Articular chondrocyte of knee joint (primary cell): ENCODE measurements around the gene IFNA5. TPM values are rescaled to one million over a fixed set of nuclear protein-coding genes. Genes with fewer than 3 reads are reported as not detected.

Source experiments
- total RNA-seq: library from RNA; depleted of rRNA; stranded (reverse); fragments of >200 nt; gene quantifications from 2 replicates; pipeline ENCODE4 v1.2.3, GENCODE V29; 2012

The IFNA5 gene
- total RNA-seq = 0.13 TPM in 1 of 2 replicates, not detected in the other

GRCh38 chr9:21305213-21305612 lies at the start of gene IFNA5:
IFNA5 (minus strand) TSS chr9:21305313; CDS start chr9:21305256, 57 bp downstream.

DNA sequence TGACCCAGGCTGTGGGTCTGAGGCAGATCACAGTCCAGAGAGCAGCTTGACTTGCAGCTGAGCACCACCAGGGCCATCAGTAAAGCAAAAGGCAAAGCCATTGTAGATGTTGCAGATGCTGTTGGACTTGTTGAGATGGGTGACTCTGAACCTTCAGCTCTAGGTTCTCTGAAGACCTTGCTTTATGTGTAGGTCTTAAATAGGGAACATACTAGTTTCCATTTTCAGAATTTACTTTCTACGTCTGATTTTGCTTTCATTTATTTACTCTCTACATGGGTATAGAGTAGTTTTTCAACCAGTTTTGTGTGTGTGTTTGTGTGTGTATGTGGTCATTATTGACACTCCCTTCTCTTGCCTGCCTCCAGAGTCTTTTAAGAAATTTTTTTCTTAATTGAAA lies 45.7 kb upstream of the IFNA5 start, which contains the start of gene IFNA6:
Gene IFNA6 (minus strand): TSS at position 101 of the 400 bp plus-strand sequence. CDS start 0 bp downstream, at position 101.

DNA sequence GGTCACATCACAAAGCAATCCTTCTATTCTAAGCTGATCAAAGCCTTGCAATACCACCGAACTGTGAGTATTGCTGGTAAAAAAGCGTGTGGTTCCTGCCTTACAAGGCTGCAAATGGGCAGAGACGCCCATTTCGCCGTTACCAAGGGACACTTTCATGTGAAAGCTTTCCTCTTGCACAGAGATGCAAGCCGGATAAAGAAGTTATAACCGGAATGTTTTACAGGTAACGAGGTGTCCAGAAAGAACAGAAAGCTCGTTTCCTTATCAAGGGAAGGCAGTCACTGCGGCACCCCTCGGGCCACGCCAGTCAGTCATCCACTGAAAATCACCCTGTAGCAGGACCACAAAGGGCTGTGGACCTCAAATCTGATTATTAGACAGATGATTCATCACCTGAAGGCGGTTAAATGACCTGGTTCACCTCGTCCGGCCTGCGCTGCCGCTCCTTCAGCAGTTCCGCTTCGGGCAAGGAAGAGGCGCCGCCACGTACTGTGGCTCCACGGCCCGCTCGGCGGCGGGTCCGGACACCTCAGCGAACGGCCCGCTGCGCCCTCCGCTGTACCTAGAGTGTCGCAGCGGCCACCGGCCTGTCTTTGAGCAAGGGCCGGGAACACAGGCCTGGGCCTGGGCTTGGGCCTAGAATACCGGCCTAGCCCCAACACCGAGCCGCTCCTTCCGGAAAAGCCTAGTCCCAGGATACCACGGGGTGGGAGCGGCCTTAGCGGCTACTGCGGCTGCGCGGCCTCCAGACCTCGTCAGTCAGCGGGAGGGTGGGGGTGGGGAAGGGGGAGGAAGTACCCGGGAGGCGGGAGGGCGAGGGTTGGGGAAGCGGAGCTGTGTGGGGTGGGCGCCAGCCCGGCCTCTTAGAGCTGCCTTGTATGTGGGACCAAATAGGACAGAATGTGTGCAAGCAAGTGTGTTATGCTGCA lies 29.9 kb upstream of the IFNA5 start, which contains the start of gene KLHL9:
Gene KLHL9 (minus strand): TSS at position 704 of the 932 bp plus-strand sequence. CDS start 545 bp downstream, at position 159.

Other genes with a start within 250 kb of the IFNA5 start
- not detected in 2 replicates for gene IFNB1, start 227.4 kb downstream of the IFNA5 start, total RNA-seq
- not detected in 2 replicates for gene IFNW1, start 163.5 kb downstream of the IFNA5 start, total RNA-seq
- not detected in 2 replicates for gene IFNA21, start 138.7 kb downstream of the IFNA5 start, total RNA-seq
- not detected in 2 replicates for gene IFNA4, start 117.7 kb downstream of the IFNA5 start, total RNA-seq
- gene IFNA7, start 103.1 kb downstream of the IFNA5 start, total RNA-seq = not detected in 2 replicates
- gene IFNA10, start 98.2 kb downstream of the IFNA5 start, total RNA-seq = not detected in 2 replicates
- not detected in 2 replicates for gene IFNA16, start 88.0 kb downstream of the IFNA5 start, total RNA-seq
- gene IFNA17, start 77.1 kb downstream of the IFNA5 start, total RNA-seq = not detected in 2 replicates
- gene IFNA14, start 65.3 kb downstream of the IFNA5 start, total RNA-seq = not detected in 2 replicates
- 50.0 and 56.1 TPM in 2 replicates for gene KLHL9, start 30.1 kb upstream of the IFNA5 start, total RNA-seq
- gene IFNA6, start 45.6 kb upstream of the IFNA5 start, total RNA-seq = 0.13 TPM in 1 of 2 replicates, not detected in the other
- gene IFNA13, start 62.7 kb upstream of the IFNA5 start, total RNA-seq = 0.11 TPM in 1 of 2 replicates, not detected in the other
- 0.11 TPM in 1 of 2 replicates, not detected in the other for gene IFNA2, start 80.1 kb upstream of the IFNA5 start, total RNA-seq
- gene IFNA8, start 103.8 kb upstream of the IFNA5 start, total RNA-seq = not detected in 2 replicates
- not detected in 2 replicates for gene IFNA1, start 135.1 kb upstream of the IFNA5 start, total RNA-seq
- gene IFNE, start 177.0 kb upstream of the IFNA5 start, total RNA-seq = 5.1 and 6.8 TPM in 2 replicates